ENCODE measurements around the gene PCDHA13.

DNA sequence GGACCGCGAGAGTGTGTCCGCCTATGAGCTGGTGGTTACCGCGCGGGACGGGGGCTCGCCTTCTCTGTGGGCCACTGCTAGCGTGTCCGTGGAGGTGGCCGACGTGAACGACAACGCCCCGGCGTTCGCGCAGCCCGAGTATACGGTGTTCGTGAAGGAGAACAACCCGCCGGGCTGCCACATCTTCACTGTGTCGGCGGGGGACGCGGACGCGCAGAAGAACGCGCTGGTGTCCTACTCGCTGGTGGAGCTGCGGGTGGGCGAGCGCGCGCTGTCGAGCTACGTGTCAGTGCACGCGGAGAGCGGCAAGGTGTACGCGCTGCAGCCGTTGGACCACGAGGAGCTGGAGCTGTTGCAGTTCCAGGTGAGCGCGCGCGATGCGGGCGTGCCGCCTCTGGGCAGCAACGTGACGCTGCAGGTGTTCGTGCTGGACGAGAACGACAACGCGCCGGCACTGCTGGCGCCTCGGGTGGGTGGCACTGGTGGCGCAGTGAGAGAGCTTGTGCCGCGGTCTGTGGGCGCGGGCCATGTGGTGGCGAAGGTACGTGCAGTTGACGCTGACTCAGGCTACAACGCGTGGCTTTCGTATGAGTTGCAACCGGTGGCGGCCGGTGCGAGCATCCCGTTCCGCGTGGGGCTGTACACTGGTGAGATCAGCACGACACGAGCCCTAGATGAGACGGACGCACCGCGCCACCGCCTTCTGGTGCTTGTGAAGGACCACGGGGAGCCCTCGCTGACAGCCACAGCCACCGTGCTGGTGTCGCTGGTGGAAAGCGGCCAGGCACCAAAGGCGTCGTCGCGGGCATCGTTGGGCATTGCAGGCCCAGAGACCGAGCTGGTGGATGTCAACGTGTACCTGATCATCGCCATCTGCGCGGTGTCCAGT, 46.1 kb upstream of the PCDHA13 start:
- TF ChIP-seq EZH2 (IDR thresholded peaks at IDR 0.05; ENCODE audit: borderline replicate concordance, low read length), result no peak
- TF ChIP-seq, protein P1, sequence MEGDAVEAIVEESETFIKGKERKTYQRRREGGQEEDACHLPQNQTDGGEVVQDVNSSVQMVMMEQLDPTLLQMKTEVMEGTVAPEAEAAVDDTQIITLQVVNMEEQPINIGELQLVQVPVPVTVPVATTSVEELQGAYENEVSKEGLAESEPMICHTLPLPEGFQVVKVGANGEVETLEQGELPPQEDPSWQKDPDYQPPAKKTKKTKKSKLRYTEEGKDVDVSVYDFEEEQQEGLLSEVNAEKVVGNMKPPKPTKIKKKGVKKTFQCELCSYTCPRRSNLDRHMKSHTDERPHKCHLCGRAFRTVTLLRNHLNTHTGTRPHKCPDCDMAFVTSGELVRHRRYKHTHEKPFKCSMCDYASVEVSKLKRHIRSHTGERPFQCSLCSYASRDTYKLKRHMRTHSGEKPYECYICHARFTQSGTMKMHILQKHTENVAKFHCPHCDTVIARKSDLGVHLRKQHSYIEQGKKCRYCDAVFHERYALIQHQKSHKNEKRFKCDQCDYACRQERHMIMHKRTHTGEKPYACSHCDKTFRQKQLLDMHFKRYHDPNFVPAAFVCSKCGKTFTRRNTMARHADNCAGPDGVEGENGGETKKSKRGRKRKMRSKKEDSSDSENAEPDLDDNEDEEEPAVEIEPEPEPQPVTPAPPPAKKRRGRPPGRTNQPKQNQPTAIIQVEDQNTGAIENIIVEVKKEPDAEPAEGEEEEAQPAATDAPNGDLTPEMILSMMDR (conservative IDR thresholded peaks at IDR 0.05 in 1 of 2, IDR thresholded peaks at IDR 0.05 in 1 of 2; ENCODE audit: extremely low read depth in 1 of 2, insufficient read depth in 1 of 2, low read depth in 1 of 2, low read length in 2 of 2), result no peak
